Trophoblast cell (in vitro differentiated cells and primary cell): ENCODE data around the gene SERPINB11.

Source experiments
- DNase-seq, 2 donors: peaks; one replicate each; pipeline ENCODE4 v3.0.0-alpha.2; 2016
- H2AFZ ChIP-seq: 2 replicates; pipeline ENCODE4 v1.6.1; 2013; ENCODE audit warnings: low read length, moderate library complexity, mild to moderate bottlenecking; ENCODE audit not compliant: insufficient read depth, poor library complexity
- H2AK5ac ChIP-seq: 2 replicates; pipeline ENCODE4 v1.6.1; 2013; ENCODE audit warnings: mild to moderate bottlenecking, low read length
- H2BK120ac ChIP-seq: 2 replicates; pipeline ENCODE4 v1.6.1; 2013; ENCODE audit warnings: low read length, mild to moderate bottlenecking, moderate library complexity; ENCODE audit not compliant: insufficient read depth, poor library complexity
- H2BK12ac ChIP-seq: 2 replicates; pipeline ENCODE4 v1.6.1; 2013; ENCODE audit warnings: mild to moderate bottlenecking, low read length, moderate library complexity
- H2BK5ac ChIP-seq: 2 replicates; pipeline ENCODE4 v1.6.1; 2013; ENCODE audit warnings: low read length, low read depth, moderate library complexity, mild to moderate bottlenecking; ENCODE audit not compliant: poor library complexity
- H3K14ac ChIP-seq: 2 replicates; pipeline ENCODE4 v1.6.1; 2013; ENCODE audit warnings: mild to moderate bottlenecking, low read length
- H3K18ac ChIP-seq: 2 replicates; pipeline ENCODE4 v1.6.1; 2013; ENCODE audit warnings: mild to moderate bottlenecking, low read length
- H3K23ac ChIP-seq: 2 replicates; pipeline ENCODE4 v1.6.1; 2013; ENCODE audit warnings: low read length
- H3K27ac ChIP-seq: 2 replicates; pipeline ENCODE4 v1.5.1; 2013; ENCODE audit warnings: low read depth, mild to moderate bottlenecking, inconsistent platforms, low read length, moderate library complexity
- H3K27me3 ChIP-seq: 2 replicates; pipeline ENCODE4 v1.6.1; 2013; ENCODE audit warnings: inconsistent platforms, mild to moderate bottlenecking, low read length, moderate library complexity; ENCODE audit not compliant: insufficient read depth
- H3K36me3 ChIP-seq, 2 experiments: 1 replicate in 1 of 2; 2 replicates in 1 of 2; pipeline ENCODE4 v1.6.1; 2013; ENCODE audit warnings: low read length in 2 of 2, mild to moderate bottlenecking in 2 of 2, moderate library complexity in 1 of 2; ENCODE audit not compliant: insufficient read depth in 2 of 2, control insufficient read depth in 1 of 2
- H3K4ac ChIP-seq: 2 replicates; pipeline ENCODE4 v1.6.1; 2013; ENCODE audit warnings: low read depth, mild to moderate bottlenecking, low read length, moderate library complexity
- H3K4me1 ChIP-seq, 2 experiments: 1 replicate in 1 of 2; 2 replicates in 1 of 2; pipeline ENCODE4 v1.6.1; 2013; ENCODE audit warnings: low read length in 2 of 2, mild to moderate bottlenecking in 2 of 2, moderate library complexity in 1 of 2; ENCODE audit not compliant: insufficient read depth in 2 of 2, control insufficient read depth in 1 of 2
- H3K4me2 ChIP-seq: 2 replicates; pipeline ENCODE4 v1.6.1; 2013; ENCODE audit warnings: inconsistent platforms, mild to moderate bottlenecking, low read length, moderate library complexity
- H3K4me3 ChIP-seq: 2 replicates; pipeline ENCODE4 v1.5.1; 2013; ENCODE audit warnings: mild to moderate bottlenecking, low read depth, low read length, inconsistent platforms
- H3K79me1 ChIP-seq: one replicate; pipeline ENCODE4 v1.6.1; 2013; ENCODE audit warnings: low read length
- H3K79me2 ChIP-seq: 2 replicates; pipeline ENCODE4 v1.6.1; 2013; ENCODE audit warnings: low read length, mild to moderate bottlenecking; ENCODE audit not compliant: control insufficient read depth, insufficient read depth, poor library complexity
- H3K9ac ChIP-seq: 2 replicates; pipeline ENCODE4 v1.6.1; 2013; ENCODE audit warnings: mild to moderate bottlenecking, low read length
- H3K9me3 ChIP-seq: 2 replicates; pipeline ENCODE4 v1.6.1; 2013; ENCODE audit warnings: low read depth, mild to moderate bottlenecking, control low read depth, inconsistent platforms, low read length; ENCODE audit not compliant: insufficient read depth
- H4K12ac ChIP-seq: 2 replicates; pipeline ENCODE4 v1.6.1; 2013; ENCODE audit warnings: low read depth, mild to moderate bottlenecking, low read length, moderate library complexity
- H4K8ac ChIP-seq: 2 replicates; pipeline ENCODE4 v1.6.1; 2013; ENCODE audit warnings: low read depth, mild to moderate bottlenecking, low read length, moderate library complexity
- H4K91ac ChIP-seq: one replicate; pipeline ENCODE4 v1.6.1; 2013; ENCODE audit warnings: low read depth, mild to moderate bottlenecking, low read length, moderate library complexity
- WGBS: extraction: QIAGEN DNeasy Blood & Tissue Kit; methylation state at CpG from one replicate; pipeline ENCODE4 v1.1.7; 2013; ENCODE audit warnings: missing lambda C conversion rate; ENCODE audit not compliant: insufficient read length, insufficient coverage; ENCODE audit errors: extremely low coverage; 5-methylcytosine and 5-hydroxymethylcytosine counted together

The SERPINB11 gene

DNA sequence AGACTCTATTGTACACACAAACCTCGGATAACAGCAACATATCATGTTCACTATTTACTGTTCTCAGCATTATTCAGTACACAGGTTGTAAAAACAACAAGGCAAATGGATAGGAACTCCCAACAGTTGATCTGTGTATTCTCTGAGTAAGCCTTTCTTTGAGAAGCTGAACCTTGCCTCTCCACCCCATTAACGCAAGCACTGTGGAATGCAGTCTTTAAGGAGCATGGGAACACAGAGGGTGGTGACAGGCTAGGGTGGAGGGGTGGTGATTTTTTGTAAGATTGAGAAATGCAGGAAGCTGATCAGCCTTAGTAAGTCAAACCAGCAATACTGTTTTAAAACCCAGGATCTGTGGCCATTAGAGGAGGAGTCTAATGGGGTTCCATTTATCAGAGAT is 19.6 kb upstream of the SERPINB11 start:
- Histone ChIP-seq H3K4me3 (no peak overlapping the region), H3K4me2 (no peak overlapping the region), H3K4ac (no peak overlapping the region), H3K4me1 (peaks cover 2 to 9% of the 10 kb centered on the region in 2 experiments), H2BK5ac (no peak overlapping the region), H3K27me3 (no peaks in the 10 kb centered on the region), H4K91ac (no peak overlapping the region), H2BK12ac (no peak overlapping the region), H3K9me3 (no peaks in the 10 kb centered on the region), H3K36me3 (no peaks in the 10 kb centered on the region), H4K8ac (no peak overlapping the region), H3K79me1 (peaks cover 1% of the 10 kb centered on the region), H2AK5ac (no peak overlapping the region), H3K23ac (no peak overlapping the region), H2BK120ac (no peak overlapping the region), H3K18ac (no peak overlapping the region), H4K12ac (no peak overlapping the region), H3K9ac (no peak overlapping the region), H3K79me2 (no peaks in the 10 kb centered on the region), H3K27ac (no peak overlapping the region), H2AFZ (no peak overlapping the region), H3K14ac (no peak overlapping the region)
- no CpG with 5 or more reads among the region's 2 CpGs for WGBS
- peak; percentile 78 to 79 for DNase-seq

DNA sequence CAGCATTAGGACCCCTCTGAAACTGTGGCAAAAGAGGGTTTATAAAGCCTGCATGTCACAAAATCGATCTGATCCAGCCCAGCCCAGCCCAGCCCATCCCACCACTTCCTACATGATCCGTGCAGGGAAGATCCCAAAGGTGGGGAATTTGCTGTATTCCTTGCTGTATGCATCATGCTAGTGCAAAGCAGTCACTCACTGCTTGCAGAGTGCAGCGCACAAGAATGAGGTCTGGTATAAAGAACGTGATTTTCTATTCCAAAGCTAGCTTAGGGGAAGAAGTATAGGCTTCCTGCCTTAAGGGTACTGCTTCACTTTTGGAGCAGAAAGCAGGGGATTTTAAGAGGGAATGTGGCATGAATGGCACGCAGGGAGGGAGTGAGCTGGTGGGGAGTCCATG is 18.9 kb upstream of the SERPINB11 start:
- Histone ChIP-seq H3K9me3 (no peaks in the 10 kb centered on the region), H2BK12ac (no peak overlapping the region), H3K4me3 (no peak overlapping the region), H2AFZ (no peak overlapping the region), H3K4ac (no peak overlapping the region), H3K4me2 (no peak overlapping the region), H3K36me3 (no peaks in the 10 kb centered on the region), H2BK5ac (no peak overlapping the region), H3K14ac (no peak overlapping the region), H3K27ac (no peak overlapping the region), H3K23ac (no peak overlapping the region), H3K4me1 (peaks cover 6 to 9% of the 10 kb centered on the region in 2 experiments), H4K8ac (no peak overlapping the region), H4K12ac (no peak overlapping the region), H3K18ac (no peak overlapping the region), H3K9ac (no peak overlapping the region), H4K91ac (no peak overlapping the region), H2AK5ac (no peak overlapping the region), H3K79me2 (no peaks in the 10 kb centered on the region), H2BK120ac (no peak overlapping the region), H3K79me1 (peaks cover 1% of the 10 kb centered on the region), H3K27me3 (no peaks in the 10 kb centered on the region)
- peak; percentile 12 to 30 for DNase-seq
- no CpG with 5 or more reads among the region's 5 CpGs for WGBS

- H4K12ac ChIP-seq = no peak overlapping the region
- H3K79me2 ChIP-seq = no peaks in the 10 kb centered on the region
- DNase-seq = no peak
- H2BK120ac ChIP-seq = no peak overlapping the region
- H3K4me1 ChIP-seq = peaks cover 6 to 9% of the 10 kb centered on the region in 2 experiments
- H3K14ac ChIP-seq = no peak overlapping the region
- peak overlapping the region; percentile 73 for H2BK12ac ChIP-seq
- H2AFZ ChIP-seq = no peak overlapping the region
- H3K4ac ChIP-seq = no peak overlapping the region
- H3K9ac ChIP-seq = no peak overlapping the region
- H3K9me3 ChIP-seq = no peaks in the 10 kb centered on the region
- WGBS = no CpG with 5 or more reads among the region's 3 CpGs
- no peak overlapping the region for H3K18ac ChIP-seq
- no peaks in the 10 kb centered on the region for H3K36me3 ChIP-seq
- H4K8ac ChIP-seq = no peak overlapping the region
- H3K27ac ChIP-seq = no peak overlapping the region
- H3K4me3 ChIP-seq = no peak overlapping the region
- H3K4me2 ChIP-seq = no peak overlapping the region
- H3K79me1 ChIP-seq = peaks cover 1% of the 10 kb centered on the region
- H3K23ac ChIP-seq = no peak overlapping the region
- no peak overlapping the region for H2BK5ac ChIP-seq
- peak overlapping the region; percentile 29 for H4K91ac ChIP-seq
- no peaks in the 10 kb centered on the region for H3K27me3 ChIP-seq
- H2AK5ac ChIP-seq = no peak overlapping the region
Measured at GRCh38 chr18:63684718-63685117, 18.0 kb upstream of the SERPINB11 start.

DNA sequence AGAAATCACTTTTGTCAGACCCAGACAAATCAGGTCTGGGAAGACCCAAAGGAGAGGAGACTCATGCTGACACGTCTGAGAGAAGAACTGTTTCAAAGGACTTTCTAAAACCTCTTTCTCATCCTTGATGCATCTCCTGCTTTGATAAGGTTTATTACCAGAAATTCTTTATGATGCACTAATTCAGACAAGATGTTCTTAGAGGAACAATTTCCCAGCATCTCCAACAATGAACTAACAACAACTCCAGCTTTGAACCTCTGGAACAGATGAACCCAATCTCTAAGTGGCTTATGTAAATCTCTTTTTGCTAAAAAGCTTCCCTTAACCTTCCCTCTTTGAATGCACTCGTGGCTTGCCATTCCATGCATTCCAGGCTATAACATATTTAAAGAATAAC is 15.9 kb upstream of the SERPINB11 start:
- Histone ChIP-seq H3K27me3 (no peaks in the 10 kb centered on the region), H3K9ac (no peak overlapping the region), H4K12ac (no peak overlapping the region), H3K14ac (no peak overlapping the region), H2BK12ac (no peak overlapping the region), H3K9me3 (no peaks in the 10 kb centered on the region), H2AFZ (no peak overlapping the region), H3K79me2 (no peaks in the 10 kb centered on the region), H2BK5ac (no peak overlapping the region), H2AK5ac (no peak overlapping the region), H3K18ac (no peak overlapping the region), H4K8ac (no peak overlapping the region), H3K4me3 (no peak overlapping the region), H3K27ac (no peak overlapping the region), H2BK120ac (no peak overlapping the region), H4K91ac (no peak overlapping the region), H3K4ac (no peak overlapping the region), H3K4me2 (no peak overlapping the region), H3K4me1 (peaks cover 6 to 9% of the 10 kb centered on the region in 2 experiments), H3K23ac (no peak overlapping the region), H3K36me3 (no peaks in the 10 kb centered on the region), H3K79me1 (peaks cover 1% of the 10 kb centered on the region)
- no CpG with 5 or more reads among the region's 2 CpGs for WGBS
- peak in 1 of 2 donors; percentile 17 for DNase-seq
